Chondrocyte (in vitro differentiated cells): ENCODE data around the gene HS6ST2. TPM values are rescaled to one million over a fixed set of nuclear protein-coding genes. Genes with fewer than 3 reads are reported as not detected.

Experiments used
- DNase-seq: peaks from one replicate; pipeline ENCODE4 v3.0.0; 2021; ENCODE audit warnings: mixed read lengths, low spot score
- H3K27ac Mint-ChIP-seq: one replicate; pipeline ENCODE4 v1.8.0; 2021; ENCODE audit warnings: mild to moderate bottlenecking, moderate library complexity, mixed read lengths; ENCODE audit not compliant: unreplicated experiment
- H3K27me3 Mint-ChIP-seq: 2 replicates; pipeline ENCODE4 v1.8.0; 2021; ENCODE audit warnings: low read depth, mixed read lengths
- H3K36me3 Mint-ChIP-seq: 2 replicates; pipeline ENCODE4 v1.8.0; 2021; ENCODE audit warnings: low read depth, mixed read lengths
- H3K4me1 Mint-ChIP-seq: 2 replicates; pipeline ENCODE4 v1.8.0; 2021; ENCODE audit warnings: low read depth, mild to moderate bottlenecking, mixed read lengths
- H3K4me3 Mint-ChIP-seq: one replicate; pipeline ENCODE4 v1.8.0; 2021; ENCODE audit warnings: mild to moderate bottlenecking, moderate library complexity, mixed read lengths; ENCODE audit not compliant: unreplicated experiment
- H3K9me3 Mint-ChIP-seq: 2 replicates; pipeline ENCODE4 v1.8.0; 2021; ENCODE audit warnings: low read depth, mixed read lengths
- total RNA-seq: library from RNA; stranded (reverse); gene quantifications from 3 replicates; pipeline ENCODE4 v1.2.1, GENCODE V29; 2021
- TF ChIP-seq, protein P1 (sequence below): fragments of 200-600 bp; sonication (generic); IDR thresholded peaks from 2 replicates; pipeline ENCODE4 v1.5.0; 2021; ENCODE audit warnings: antibody characterized with exemption, mild to moderate bottlenecking, moderate library complexity

HS6ST2 gene
- total RNA-seq, 1 donor from 2014 or later: 1.9 TPM

DNA sequence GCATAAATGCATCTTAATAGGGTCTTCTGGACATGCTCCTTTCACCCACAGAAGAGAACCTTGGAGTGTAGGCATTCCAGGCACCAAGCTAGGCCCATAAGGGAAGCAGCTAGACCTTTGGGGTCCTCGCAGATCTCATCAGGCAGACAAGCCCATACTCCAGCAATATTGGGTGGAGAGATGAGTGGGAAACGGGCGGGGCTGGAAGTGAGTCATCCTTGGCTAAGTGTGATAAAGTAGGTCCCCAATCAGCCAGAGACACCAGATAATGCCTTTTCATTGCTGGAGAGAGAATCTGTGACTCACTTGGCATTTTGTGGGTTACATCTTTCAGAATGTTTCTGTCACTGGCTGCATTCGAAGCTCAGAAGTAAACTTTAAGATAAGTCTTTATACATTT is 336.3 kb downstream of the HS6ST2 start:
- Mint-ChIP-seq H3K4me1 (peaks cover 10% of the 10 kb centered on the region), H3K27me3 (no peaks in the 10 kb centered on the region), H3K9me3 (no peaks in the 10 kb centered on the region), H3K27ac (no peak overlapping the region), H3K4me3 (no peak overlapping the region), H3K36me3 (no peaks in the 10 kb centered on the region)
- no peak for DNase-seq
- TF ChIP-seq, protein P1, sequence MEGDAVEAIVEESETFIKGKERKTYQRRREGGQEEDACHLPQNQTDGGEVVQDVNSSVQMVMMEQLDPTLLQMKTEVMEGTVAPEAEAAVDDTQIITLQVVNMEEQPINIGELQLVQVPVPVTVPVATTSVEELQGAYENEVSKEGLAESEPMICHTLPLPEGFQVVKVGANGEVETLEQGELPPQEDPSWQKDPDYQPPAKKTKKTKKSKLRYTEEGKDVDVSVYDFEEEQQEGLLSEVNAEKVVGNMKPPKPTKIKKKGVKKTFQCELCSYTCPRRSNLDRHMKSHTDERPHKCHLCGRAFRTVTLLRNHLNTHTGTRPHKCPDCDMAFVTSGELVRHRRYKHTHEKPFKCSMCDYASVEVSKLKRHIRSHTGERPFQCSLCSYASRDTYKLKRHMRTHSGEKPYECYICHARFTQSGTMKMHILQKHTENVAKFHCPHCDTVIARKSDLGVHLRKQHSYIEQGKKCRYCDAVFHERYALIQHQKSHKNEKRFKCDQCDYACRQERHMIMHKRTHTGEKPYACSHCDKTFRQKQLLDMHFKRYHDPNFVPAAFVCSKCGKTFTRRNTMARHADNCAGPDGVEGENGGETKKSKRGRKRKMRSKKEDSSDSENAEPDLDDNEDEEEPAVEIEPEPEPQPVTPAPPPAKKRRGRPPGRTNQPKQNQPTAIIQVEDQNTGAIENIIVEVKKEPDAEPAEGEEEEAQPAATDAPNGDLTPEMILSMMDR: no peak

DNA sequence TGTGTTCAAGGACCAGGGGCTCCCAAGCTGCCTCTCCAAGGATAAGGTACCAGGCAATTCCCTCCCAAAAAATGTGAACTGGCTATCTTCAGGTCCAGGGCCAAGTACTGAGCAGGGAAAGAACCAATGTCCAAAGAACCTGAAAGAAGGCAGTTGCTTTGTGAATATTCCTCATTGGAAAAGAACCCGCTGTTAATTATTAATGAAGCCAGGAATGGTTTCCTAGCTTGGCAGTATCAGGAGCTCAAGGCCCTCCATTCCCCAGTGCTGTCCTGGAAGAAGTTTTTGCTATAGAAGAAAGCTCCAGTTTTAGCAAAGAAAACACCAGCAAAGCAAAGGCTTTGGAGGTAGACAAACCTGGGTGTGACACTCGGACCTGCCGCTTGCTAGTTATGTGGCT is 339.6 kb downstream of the HS6ST2 start:
- no peaks in the 10 kb centered on the region for H3K9me3 Mint-ChIP-seq
- peaks cover 8% of the 10 kb centered on the region for H3K4me1 Mint-ChIP-seq
- no peaks in the 10 kb centered on the region for H3K36me3 Mint-ChIP-seq
- H3K27ac Mint-ChIP-seq: no peak overlapping the region
- H3K27me3 Mint-ChIP-seq: peaks cover 2% of the 10 kb centered on the region
- TF ChIP-seq, protein P1: no peak
- no peak for DNase-seq
- H3K4me3 Mint-ChIP-seq: no peak overlapping the region

DNA sequence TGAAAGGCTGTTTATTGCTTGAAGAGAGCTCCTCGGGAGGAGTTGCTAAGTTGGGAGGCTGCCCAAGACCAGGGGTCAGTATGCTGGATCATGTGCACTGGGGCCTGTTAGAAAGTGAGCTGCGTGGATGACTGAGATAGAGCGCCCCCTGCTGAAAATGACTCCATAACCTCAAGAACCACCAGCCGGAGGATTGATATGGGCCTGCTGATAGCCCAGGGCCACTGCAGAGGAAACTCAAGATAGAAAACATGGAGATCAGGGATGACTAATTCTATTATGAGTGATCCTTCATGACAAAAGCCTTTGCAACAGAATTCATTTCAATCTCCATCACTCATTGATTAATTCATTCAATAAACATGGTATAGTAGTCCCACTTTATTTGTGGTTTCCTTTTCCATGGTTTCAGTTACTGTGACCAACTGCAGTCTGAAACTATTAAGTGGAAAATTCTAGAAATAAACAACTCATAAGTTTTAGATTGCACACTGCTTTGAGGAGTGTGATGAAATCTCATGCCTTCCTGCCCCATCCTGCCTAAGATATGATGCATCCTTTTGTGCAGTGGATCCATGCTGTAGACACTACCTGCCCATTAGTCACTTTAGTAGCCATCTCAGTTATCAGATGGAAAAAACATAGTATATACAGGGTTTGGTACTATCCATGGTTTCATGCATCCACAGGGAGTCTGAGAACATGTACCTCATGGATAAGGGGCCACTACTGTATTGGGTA is 342.9 kb downstream of the HS6ST2 start:
- no peaks in the 10 kb centered on the region for H3K9me3 Mint-ChIP-seq
- H3K27me3 Mint-ChIP-seq: peaks cover 2% of the 10 kb centered on the region
- no peak overlapping the region for H3K4me3 Mint-ChIP-seq
- H3K36me3 Mint-ChIP-seq: no peaks in the 10 kb centered on the region
- H3K4me1 Mint-ChIP-seq: no peaks in the 10 kb centered on the region
- DNase-seq: no peak
- TF ChIP-seq, protein P1: peak; percentile 76
- H3K27ac Mint-ChIP-seq: no peak overlapping the region

DNA sequence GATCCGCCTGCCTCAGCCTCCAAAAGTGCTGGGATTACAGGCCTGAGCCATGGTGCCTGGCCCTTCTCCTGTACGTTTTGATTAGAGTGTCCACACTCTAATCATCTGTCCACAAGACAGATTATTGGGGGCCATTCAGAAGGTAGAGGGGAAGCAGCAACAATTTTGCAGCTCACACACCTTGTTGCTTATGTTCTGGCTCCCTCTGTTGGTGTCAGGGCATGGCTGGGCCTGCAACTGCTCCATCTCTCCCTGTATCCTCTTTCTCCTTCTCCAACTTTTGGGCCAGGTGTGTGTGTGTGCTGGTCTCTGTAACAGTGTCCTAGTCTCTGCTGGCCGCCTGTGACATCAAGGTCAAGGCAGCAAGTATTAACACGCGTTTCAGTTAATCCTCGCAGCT is 344.1 kb downstream of the HS6ST2 start:
- H3K27ac Mint-ChIP-seq: no peak overlapping the region
- H3K27me3 Mint-ChIP-seq: peaks cover 2% of the 10 kb centered on the region
- TF ChIP-seq, protein P1: peak; percentile 76
- H3K9me3 Mint-ChIP-seq: no peaks in the 10 kb centered on the region
- no peaks in the 10 kb centered on the region for H3K4me1 Mint-ChIP-seq
- no peaks in the 10 kb centered on the region for H3K36me3 Mint-ChIP-seq
- DNase-seq: no peak
- H3K4me3 Mint-ChIP-seq: no peak overlapping the region

DNA sequence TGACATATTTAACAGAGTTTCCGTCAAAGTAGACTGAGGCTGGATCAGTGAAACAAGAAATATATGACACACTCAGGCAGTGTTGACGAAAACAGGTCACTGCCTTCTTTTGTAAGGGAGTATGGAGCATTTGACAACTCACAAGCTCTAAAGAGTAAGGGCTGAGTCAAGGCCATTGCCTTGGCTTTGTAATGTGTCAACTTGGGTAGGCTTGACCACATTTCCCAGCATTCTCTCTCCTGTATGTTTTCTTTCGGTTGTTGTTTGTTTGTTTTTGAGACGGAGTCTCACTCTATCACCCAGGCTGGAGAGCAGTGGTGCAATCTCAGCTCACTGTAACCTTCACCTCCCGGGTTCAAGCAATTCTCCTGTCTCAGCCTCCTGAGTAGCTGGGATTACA is 344.6 kb downstream of the HS6ST2 start:
- H3K36me3 Mint-ChIP-seq: no peaks in the 10 kb centered on the region
- H3K4me3 Mint-ChIP-seq: no peak overlapping the region
- TF ChIP-seq, protein P1: no peak
- no peak for DNase-seq
- no peak overlapping the region for H3K27ac Mint-ChIP-seq
- H3K4me1 Mint-ChIP-seq: no peaks in the 10 kb centered on the region
- H3K9me3 Mint-ChIP-seq: no peaks in the 10 kb centered on the region
- H3K27me3 Mint-ChIP-seq: peaks cover 2% of the 10 kb centered on the region
